ENCODE measurements around the gene SPACA6. TPM values are rescaled to one million over a fixed set of nuclear protein-coding genes. Genes with fewer than 3 reads are reported as not detected.

The SPACA6 gene
- total and polyA plus RNA-seq, 8 donors, result 13.5 to 27.3 (median 20.1) TPM

DNA sequence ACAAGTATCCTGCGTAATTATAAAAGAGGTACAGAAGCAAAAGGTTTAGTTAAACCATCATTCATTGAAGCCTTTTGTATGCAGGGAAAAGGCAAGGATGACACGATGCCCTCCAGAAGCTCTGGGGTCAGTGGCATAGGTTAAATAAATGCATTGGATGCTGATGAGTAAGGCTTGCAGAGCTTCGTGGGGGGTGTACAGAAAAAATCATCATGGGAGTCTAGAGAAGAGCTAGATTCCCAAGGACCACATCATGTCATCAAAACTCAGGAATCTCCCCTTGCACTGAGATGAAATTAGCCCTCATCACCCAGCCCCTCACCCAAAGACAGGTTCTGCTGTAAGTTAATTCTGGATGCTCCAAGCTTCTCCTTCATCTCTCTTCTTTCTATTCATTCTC is 50.3 kb downstream of the SPACA6 start:
- no peaks in the 10 kb centered on the region for H3K9me3 ChIP-seq
- no peak for ATAC-seq
- peaks cover 0 to 58% of the 10 kb centered on the region in 2 donors for H3K4me1 ChIP-seq
- DNase-seq, result no peak
- peaks cover 0 to 62% of the 10 kb centered on the region in 2 donors for H3K36me3 ChIP-seq
- no peak overlapping the region for H3K27ac ChIP-seq
- no peaks in the 10 kb centered on the region for H3K27me3 ChIP-seq
- no peak overlapping the region for H3K4me3 ChIP-seq
- intact Hi-C loops (cut with DNase I), result no loop called here
- TF ChIP-seq, protein P1, sequence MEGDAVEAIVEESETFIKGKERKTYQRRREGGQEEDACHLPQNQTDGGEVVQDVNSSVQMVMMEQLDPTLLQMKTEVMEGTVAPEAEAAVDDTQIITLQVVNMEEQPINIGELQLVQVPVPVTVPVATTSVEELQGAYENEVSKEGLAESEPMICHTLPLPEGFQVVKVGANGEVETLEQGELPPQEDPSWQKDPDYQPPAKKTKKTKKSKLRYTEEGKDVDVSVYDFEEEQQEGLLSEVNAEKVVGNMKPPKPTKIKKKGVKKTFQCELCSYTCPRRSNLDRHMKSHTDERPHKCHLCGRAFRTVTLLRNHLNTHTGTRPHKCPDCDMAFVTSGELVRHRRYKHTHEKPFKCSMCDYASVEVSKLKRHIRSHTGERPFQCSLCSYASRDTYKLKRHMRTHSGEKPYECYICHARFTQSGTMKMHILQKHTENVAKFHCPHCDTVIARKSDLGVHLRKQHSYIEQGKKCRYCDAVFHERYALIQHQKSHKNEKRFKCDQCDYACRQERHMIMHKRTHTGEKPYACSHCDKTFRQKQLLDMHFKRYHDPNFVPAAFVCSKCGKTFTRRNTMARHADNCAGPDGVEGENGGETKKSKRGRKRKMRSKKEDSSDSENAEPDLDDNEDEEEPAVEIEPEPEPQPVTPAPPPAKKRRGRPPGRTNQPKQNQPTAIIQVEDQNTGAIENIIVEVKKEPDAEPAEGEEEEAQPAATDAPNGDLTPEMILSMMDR (IDR thresholded peaks at IDR 0.05), result no peak

DNA sequence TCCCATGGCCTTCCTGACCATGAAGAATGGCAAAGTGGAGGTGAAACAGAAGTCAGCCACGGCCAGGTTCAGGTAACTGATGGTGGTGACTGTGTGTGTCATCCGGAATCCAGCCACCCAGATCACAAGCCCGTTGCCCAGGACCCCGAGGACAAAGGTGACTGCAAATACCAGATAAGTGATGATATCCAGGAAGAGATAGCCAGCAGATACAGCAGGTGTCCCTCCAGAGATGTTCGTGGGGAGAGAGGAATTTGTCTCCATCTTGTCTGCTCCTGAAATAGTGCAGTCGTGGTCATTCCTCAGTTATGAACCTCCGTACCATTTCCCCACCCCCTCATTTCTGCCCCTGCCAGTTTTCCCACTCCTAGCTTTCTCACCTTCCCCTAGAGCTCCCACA is 53.6 kb downstream of the SPACA6 start:
- peaks cover 0 to 67% of the 10 kb centered on the region in 2 donors for H3K36me3 ChIP-seq
- H3K27ac ChIP-seq, result no peak overlapping the region
- DNase-seq, result no peak
- no peaks in the 10 kb centered on the region for H3K9me3 ChIP-seq
- no peak for ATAC-seq
- peak overlapping the region in 1 of 2 donors; percentile 56 for H3K4me3 ChIP-seq
- TF ChIP-seq, protein P1 (IDR thresholded peaks at IDR 0.05), result no peak
- H3K27me3 ChIP-seq, result no peaks in the 10 kb centered on the region
- H3K4me1 ChIP-seq, result peaks cover 0 to 30% of the 10 kb centered on the region in 2 donors
- intact Hi-C loops (cut with DNase I), result no loop called here

DNA sequence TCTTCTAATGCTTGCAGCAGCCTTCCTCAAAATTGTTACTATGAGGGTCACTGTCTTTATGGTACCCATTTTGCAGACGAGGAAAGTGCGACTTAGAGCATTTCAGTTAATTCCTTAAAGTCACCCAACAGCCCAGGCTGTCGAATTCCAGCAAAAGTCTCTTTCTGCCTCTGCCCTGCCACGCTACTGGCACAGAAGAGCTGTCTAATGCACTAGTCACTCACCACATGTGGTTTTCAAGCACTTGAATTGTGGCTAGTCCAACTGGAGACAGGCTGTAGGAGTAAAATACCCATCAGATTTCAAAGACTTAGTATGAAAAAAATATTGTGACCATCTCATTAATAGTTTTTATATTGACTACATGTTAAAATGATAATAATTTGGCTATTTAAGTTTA is 56.8 kb downstream of the SPACA6 start:
- ATAC-seq, result no peak
- TF ChIP-seq, protein P1 (IDR thresholded peaks at IDR 0.05), result no peak
- intact Hi-C loops (cut with DNase I), result no loop called here

DNA sequence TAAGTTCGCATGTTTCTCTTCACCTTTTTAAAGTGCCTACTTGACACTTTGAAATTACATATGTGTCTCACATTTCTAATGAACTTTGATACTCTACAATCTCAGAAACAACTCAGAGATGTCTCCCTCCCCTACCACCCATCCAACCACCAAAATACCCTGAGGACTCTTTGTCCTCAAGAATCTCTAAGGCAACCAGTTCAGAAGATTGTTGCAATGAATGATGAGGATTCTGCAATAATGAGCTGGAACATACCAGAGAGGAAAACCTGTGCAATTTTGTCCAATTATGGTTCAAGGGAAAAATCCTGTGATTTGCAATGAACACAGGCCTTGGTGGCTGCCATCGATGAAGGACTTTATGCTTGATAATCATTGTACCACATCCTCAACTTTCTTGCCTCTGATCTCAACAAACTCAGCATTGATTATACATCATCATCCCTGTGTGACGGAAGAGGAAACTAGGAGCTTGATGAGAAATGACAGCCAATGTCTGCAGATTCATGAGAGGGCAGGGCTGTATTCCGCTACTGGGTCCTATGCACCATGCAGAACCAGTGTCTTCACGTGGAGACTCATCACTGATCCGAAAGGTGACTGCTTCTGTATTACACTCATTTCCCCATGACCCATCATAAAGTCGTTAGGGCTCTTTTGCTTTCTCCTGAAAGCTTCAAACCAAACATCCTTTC is 57.4 kb downstream of the SPACA6 start:
- TF ChIP-seq, protein P1 (IDR thresholded peaks at IDR 0.05), result no peak
- H3K9me3 ChIP-seq, result no peaks in the 10 kb centered on the region
- peaks cover 0 to 29% of the 10 kb centered on the region in 2 donors for H3K36me3 ChIP-seq
- intact Hi-C loops (cut with DNase I), result no loop called here
- DNase-seq, result no peak
- ATAC-seq, result no peak
- peaks cover 0 to 44% of the 10 kb centered on the region in 2 donors for H3K4me1 ChIP-seq
- no peaks in the 10 kb centered on the region for H3K27me3 ChIP-seq
- H3K4me3 ChIP-seq, result peak overlapping the region in 1 of 2 donors; percentile 56
- H3K27ac ChIP-seq, result peak overlapping the region in 1 of 2 donors; percentile 92

More for the DNA sequence above, 56.8 kb downstream of the SPACA6 start:
- no peak for DNase-seq
- Histone ChIP-seq H3K4me1 (peaks cover 0 to 38% of the 10 kb centered on the region in 2 donors), H3K9me3 (no peaks in the 10 kb centered on the region), H3K4me3 (peak overlapping the region in 1 of 2 donors; percentile 56), H3K27ac (peak overlapping the region in 1 of 2 donors; percentile 92), H3K36me3 (peaks cover 0 to 34% of the 10 kb centered on the region in 2 donors), H3K27me3 (no peaks in the 10 kb centered on the region)

DNA sequence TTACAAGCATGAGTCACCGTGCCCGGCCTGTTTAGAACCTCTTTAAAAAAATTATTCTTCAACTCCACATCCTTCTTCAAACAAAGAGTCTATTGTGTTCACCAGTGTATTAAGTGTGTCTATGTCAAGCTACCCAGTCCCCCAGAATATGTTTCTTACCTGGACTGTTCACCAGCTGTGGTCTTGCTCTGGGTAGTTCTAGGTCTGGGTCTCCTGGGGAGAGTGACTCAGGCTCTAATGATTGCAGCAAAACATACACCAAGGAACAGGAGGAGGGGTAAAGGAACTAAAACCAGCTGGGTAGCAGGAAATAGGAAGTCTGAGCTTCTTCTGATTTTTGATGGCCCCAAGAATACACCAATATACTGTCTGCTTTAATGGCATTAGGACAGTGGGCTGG is 58.5 kb downstream of the SPACA6 start, which contains the start of gene FPR1:
FPR1 (minus strand) TSS at position 224 of the 400 bp plus-strand sequence. CDS start 4,884 bp downstream, outside the sequence.
- H3K9me3 ChIP-seq, result no peaks in the 10 kb centered on the region
- H3K27me3 ChIP-seq, result no peaks in the 10 kb centered on the region
- peaks cover 0 to 17% of the 10 kb centered on the region in 2 donors for H3K36me3 ChIP-seq
- H3K4me3 ChIP-seq, result peak within 1 kb of the TSS in 1 of 2 donors; percentile 56
- H3K4me1 ChIP-seq, result peaks cover 0 to 48% of the 10 kb centered on the region in 2 donors
- ATAC-seq, result peak; percentile 85
- TF ChIP-seq, protein P1 (IDR thresholded peaks at IDR 0.05), result no peak
- H3K27ac ChIP-seq, result peak within 1 kb of the TSS; percentile 51 to 92
- DNase-seq, result no peak
- intact Hi-C loops (cut with DNase I), result no loop called here

All from left lung (tissue), 10 donors.